HG03097 (cell line): Measurements from ENCODE around the gene USF1.

Source experiments
- ATAC-seq: cut with Tn5 transposase; IDR thresholded peaks from one replicate; pipeline ENCODE4 v1.9.1; 2021; ENCODE audit not compliant: unreplicated experiment, low FRiP score

The USF1 gene, protein sequence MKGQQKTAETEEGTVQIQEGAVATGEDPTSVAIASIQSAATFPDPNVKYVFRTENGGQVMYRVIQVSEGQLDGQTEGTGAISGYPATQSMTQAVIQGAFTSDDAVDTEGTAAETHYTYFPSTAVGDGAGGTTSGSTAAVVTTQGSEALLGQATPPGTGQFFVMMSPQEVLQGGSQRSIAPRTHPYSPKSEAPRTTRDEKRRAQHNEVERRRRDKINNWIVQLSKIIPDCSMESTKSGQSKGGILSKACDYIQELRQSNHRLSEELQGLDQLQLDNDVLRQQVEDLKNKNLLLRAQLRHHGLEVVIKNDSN

DNA sequence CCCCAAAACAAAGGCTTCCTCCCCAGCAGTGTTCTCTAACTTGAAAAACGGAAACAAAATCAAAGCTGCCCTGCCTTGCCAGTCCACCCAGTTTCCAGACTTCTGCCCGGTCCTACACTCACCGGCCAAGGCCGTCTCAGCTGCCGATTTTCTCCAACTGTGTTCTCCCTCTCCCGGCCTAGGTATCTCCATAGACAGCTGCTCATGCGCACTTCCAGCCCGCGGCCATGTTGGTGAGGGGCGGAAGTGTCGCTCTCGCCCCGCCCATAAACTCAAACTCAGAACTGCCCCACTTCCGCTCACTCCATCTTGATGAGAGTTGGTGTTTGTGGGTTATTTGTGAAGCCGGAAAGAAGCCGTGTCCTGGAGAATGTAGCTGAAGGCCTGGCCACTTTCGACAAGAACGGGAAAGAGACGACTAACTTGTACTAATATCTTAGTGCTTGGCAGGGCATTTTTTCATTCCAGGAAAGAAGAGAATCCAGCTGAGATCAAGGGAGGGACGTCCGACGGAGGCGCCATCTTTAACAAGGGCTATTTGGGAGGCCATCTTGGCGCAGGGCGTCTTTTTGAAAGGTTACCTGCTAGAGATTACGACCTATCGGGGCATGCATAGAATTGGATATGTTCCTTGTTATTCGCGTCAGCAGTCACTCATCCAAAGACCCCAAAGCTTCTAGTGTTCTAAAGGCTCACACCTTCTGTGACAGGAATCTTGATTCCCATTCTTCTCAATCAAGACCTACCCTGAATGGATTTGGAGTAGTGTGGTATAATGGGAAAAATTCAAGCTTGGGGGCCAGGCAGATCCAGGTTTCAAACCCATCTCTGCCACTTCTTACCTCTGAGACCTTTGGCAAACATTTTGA lies at the start of gene USF1:
Gene USF1, minus strand, starts transcription at position 242 of the 869 bp plus-strand sequence. CDS start 2,702 bp downstream, outside the sequence.
- ATAC-seq = peak; percentile 58

DNA sequence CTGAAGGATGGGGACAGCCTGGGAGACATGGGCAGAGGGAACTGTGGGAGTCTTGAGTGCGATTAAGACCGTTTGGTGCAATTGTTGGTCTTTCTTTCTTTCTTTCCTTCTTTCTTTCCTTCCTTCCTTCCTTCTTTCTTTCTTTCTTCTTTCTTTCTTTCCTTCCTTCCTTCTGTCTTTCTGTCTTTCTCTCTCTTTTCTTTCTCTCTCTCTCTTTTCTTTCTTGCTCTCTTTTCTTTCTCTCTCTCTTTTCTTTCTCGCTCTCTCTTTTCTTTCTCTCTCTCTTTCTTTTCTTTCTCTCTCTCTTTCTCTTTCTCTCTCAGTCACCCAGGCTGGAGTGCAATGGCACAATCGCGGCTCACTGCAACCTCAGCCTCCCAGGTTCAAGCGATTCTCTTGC lies 49.5 kb upstream of the USF1 start:
- no peak for ATAC-seq

DNA sequence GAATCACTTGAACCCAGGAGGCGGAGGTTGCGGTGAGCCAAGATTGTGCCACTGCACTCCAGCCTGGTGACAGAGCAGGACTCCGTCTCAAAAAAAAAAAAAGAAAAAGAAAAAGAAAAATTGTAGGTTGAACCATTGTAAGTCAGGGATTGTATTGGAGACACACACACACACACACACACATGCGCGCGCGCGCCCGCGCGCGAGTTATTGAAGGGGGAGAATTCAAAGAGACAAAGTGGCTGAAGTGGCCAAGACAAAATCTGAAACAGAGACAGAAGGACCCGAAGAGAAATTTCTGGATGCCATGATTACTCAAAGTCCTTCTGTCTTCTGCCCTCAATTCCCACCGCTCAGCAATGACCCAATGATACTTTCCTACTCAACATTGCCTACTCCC lies 48.7 kb upstream of the USF1 start:
- ATAC-seq = no peak

DNA sequence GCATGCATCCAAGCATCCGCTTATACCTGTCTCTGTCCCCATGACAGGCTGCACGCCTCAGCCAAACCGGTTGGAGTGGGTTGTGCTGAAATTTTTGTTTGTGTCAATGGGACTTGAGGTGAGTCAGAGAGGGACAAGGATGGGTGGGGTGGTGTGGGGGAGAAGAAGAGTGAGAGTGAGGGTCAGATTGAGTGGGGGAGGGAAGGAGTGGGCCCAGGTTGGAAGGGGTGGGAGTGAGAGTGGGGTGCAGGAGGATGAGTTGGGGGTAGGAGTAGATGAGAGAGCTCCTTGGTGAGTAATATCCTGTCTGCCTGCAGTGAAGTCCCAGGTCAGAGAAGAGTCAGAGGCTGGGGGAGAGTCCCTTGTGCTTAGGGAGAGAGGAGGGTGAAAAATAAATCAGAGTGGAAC lies 46.8 kb upstream of the USF1 start:
- no peak for ATAC-seq

DNA sequence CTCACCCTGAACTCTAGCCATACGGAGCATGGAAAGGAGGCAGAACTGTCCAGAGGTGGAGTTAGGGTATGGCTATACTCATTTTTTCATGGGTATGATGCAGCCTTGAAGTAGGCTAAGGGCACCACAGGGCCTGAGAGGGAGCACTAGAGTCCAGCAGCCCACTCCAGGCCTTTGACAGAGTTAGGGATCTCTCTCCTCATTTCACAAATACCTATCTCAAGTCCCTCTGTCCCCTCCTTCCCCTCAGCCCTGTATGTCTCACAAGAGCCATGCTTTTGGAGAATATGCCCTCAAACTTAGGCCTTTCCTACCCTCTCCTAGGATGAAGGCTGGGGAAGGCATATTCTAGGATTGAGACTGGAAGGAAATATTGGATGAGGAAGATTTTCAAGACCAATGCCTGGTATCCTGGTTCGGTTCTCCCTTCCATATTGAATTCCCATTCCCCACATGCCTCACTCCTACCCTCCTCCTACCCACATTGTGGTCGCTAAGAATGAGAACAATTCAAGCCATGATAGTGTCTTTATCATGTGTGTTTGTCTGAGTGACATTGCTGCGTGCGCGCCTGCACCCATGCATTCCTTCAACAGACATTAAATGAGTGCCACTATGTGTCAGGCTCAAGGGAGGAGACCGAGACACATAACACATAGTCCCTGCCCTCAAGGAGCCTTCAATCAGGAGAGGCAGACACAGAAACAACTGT lies 46.2 kb upstream of the USF1 start:
- no peak for ATAC-seq

DNA sequence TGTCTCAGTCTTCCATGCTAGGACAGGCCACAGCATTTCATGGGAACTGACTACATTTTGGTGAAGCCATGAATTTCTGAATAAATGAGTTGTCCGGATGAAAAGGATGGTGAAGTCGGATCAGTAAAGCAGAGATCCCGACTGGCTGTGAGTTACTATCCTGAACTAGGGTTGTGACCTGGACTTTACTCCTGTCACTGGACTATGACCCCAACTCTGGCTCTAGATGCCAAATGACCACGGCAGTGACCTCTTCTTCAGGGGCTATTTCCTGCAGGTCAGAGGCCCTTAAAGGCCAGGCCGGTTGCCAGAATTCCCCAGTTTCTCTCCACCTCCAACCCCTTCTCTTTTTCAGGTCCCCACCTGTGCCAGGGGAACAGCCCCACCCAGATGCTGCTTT lies 45.3 kb upstream of the USF1 start:
- ATAC-seq = no peak

DNA sequence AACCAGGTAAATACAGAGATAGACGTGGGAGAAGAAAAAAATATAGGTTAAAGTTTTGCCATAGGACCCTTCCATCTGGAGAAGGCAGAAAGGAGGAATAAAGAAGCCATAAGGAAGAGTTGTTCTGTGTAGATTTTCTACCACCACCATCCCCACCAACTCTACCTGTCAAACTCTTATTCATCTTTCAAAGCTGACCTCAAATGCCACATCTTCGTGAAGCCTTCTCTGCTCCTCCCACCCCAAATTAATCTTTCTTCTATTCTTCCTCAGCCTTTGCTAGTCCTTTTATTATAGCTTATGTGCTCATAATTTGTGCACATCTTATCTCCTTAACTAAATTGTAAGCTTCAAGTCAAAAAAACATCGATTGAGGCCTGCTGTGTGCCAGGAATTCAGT lies 44.8 kb upstream of the USF1 start:
- ATAC-seq = no peak

DNA sequence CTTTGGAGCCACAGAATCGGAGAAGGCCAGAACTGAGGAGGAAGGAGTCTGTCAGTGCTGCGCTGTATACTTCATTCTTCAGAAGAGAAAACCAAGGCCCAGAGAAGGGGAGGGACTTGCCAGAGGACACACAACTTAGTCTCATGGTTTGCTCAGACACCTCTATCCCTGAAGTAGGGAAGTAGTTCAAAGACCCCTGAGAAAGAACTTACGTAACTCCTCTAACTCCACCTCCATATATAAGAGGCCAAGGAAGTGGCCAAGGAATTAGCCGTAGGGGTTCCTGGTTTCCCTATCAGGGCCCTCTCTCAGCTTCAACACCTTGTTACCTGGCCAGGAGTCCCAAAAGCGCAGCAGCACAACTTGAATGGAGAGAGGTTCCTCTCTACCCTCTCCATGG lies 44.2 kb upstream of the USF1 start:
- no peak for ATAC-seq

DNA sequence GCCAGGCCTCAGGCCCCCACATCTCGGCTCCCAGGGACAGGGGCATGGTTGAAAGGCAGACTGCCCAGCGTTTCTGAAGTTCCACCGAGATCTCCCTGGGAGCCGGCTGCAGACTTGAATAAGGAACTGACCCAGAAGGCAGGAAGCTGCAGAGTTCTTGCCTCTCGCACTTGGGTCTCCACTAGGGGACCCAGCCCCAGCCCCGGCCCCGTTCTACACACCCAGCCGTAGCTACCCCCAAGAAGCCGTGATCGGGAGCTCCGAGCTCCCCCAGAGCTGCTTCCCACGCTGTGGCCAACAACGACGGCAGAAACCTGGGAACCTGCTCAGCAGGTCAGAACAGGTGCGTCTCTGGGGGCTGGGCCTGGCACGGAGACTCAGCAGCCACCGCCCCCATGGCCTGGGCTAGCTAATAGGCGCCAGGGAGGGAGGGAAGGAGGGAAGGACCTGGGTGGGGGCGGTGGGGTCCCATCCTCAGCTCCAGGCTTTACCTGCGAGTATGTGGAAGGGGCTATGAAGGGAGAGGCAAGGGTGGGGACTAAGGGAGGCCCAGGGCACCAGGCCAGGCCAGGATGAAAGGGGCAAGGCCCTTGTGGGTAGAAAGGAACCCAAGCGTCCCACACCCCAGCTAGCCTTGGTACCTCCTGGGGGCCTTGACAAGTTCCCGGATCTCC lies 43.6 kb upstream of the USF1 start, which contains the start of gene NECTIN4:
Gene NECTIN4, minus strand, starts transcription at position 308 of the 674 bp plus-strand sequence. Its CDS starts 262 bp downstream, at position 46.
- ATAC-seq = no peak

DNA sequence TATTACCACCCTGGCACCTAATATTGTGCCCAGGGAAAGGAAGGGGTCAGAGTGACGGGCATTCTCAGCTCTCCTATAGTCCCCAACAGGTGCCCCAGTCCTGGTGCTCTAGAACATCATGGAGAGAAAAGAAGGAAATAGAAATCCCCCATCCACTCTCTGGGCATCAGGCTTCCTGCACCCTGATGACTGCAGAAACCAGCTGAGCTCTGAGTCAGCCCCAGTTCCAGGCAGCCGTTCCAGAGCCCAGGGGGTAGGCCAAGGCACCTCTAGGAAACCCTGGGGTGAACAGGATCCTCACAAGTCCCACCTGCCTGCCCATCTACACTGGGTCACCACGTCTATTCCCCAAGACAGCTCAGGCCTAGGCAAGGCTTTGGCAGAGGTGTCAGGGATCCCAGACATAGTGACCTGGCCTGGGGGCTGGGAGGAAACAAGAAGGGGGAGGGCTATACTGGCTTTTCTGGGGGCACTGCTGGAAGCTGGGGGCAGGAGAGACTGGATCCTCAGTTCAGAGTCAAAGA lies 42.9 kb upstream of the USF1 start:
- no peak for ATAC-seq

DNA sequence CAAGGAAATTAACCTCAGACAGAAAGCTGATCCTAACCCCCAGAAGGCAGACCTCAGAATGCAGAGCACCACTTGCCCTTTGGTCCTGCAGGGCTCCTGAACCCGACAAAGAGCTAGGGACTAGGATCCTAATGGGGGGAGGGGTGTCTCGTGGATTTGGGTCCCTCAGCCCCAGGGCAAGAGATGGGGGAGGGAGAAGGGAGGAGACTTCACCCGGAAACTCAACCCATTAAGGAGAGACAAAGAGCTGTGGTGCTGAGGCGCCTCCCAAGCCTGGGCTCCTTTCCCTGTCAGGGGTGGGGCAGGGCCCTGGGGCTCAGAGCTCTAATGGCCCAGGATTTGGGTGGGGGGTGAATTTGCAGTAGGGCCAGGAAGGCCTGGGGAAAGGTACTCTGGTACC lies 40.7 kb upstream of the USF1 start:
- no peak for ATAC-seq

DNA sequence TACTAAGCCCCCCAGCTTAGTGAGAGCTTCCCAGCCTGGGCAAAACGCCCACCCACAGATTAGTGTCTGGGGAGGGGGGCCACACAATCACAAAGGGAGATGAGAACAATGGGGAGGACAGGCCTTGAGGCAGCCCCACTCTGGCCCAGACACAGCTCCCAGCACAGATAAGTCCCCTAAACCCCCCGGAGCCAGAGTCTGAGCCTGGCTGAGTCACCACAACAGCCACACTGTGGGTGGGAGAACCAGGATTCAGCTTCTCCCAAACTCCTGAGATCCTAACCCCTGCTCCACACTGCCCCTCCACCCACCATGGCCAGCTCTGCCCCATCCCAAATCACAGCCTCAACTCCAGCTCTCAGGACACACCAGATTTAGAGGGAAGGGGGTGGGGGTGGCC lies 39.4 kb upstream of the USF1 start:
- ATAC-seq = no peak

DNA sequence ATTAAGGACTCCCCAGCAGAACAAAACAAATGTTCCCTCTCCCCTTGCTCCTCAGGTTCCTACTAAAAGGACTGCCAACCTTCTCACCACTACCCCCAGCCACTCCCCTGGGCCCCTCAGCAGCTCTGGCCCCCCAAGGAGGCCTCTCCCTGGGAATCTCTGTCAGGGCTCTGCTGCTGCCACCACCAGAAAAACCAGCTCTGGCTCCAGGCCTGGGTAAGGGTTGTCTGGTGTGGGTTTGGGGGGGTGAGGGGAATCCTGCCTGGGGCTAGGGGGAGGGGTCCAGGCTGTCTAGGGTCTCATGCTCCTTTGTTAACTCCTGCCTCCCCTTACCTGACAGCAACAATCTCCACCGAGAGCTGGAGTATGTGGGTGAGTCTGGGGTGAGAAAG lies 38.8 kb upstream of the USF1 start:
- no peak for ATAC-seq

DNA sequence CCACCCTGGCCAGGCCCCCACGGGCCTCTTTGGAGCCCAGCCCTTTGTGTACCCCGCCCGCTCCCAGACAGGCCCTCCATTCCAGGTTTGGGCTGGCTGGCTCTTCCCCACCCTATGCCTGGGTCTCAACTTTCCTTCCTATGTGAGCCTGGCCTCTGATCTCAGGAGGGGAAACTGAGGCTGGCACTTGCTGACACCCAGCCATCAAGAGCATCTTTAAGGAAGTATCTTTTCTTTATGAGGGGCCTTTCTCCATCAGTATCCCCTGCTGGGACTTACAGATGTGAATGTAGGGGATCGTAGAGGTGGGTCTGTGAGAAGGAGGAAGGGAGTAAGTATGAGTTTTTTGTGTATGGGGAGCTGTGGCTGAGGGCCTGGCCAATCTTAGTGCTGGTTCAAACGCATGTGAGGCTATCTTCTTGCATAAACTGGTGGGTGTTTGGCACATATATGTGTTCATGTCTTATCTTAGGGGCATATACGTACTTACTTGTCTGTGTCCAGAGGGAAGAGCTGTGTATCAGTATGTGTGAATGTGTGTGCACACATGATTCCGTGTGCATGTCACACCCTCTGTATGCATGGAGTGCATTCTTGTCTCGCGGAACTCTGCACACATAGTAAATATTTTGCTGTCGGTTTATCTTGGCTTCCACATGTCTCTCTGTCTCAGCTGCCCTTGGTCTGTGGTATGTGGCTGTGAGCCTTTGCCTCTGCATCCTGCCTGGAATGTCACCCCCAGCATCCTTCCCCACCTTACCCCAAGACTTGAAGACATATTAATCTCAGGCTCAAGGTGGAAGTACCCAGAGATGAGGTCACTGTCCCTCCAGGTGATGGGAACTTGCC lies 38.2 kb upstream of the USF1 start:
- no peak for ATAC-seq

DNA sequence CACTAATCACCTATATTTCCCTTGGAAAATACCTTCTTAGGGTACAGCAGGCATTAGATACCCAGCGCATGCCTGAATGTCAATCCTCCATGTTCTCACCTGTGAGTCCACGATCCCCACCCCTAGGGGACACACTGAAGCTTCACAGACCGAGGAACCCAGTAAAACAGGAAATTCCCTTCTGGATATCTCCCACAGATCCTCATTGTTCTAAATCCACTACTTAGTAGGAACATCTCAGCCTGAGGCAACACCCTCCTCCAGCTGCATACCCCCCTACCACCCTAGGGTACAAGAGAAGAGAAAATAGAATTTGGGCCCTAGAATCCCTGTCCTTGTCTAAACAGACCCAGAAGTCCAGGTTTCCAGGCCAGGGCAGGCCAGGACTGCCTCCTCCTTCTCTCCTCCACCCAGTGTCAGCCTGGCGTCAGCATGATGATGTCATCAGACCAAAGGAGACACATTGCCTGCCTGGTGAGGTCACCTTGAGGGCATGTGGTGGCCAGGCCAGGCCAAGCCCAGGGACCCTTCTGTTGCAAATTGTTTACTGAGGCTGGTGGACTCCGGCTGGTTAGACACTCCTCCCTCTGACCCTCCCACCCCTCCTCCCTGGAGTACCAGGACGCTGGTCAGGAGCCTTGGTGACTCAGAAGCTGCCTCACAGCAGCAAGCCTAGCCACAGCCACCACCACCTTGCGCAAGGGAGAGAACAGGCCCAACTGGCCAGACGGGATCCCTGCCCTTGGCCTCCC lies 37.4 kb upstream of the USF1 start:
- ATAC-seq = no peak

DNA sequence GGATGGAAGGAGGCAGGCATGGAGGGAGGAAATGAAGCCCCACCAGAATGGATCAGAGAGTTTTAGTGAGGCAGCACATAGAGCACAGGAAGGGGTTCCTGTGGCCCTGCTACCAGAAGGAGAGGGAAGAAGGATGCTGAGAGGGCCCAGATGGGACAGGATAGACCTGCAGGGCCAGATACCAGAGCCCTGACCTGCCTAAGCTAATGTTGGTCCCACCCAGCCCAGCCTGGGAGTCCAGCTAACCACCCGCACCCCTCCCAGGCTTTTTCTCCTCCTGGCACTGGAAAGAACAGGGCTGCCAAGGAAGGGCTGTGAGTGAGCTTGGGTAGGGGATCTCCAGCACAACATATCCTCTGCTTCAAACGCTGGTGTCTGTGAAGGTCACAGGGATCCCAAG lies 36.7 kb upstream of the USF1 start:
- no peak for ATAC-seq

DNA sequence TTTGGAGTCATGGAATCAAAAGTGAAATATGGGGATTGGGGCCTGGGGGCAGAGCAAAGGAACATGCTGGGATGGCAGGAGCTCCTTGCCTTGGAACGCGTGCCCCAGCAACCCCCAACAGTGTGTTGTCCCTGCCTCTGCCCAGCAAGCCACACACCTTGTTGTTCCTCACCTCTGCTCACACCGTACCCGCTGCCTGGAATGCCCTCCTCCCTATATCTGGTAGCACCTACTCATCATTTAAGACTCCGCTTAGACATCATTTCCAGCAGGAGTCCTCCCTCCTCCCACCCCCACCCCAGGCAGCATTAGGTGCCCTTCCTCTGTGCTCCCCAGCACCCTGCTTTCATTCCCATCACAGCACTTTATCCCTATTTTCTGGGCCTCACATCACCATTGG lies 35.7 kb upstream of the USF1 start:
- ATAC-seq = no peak

DNA sequence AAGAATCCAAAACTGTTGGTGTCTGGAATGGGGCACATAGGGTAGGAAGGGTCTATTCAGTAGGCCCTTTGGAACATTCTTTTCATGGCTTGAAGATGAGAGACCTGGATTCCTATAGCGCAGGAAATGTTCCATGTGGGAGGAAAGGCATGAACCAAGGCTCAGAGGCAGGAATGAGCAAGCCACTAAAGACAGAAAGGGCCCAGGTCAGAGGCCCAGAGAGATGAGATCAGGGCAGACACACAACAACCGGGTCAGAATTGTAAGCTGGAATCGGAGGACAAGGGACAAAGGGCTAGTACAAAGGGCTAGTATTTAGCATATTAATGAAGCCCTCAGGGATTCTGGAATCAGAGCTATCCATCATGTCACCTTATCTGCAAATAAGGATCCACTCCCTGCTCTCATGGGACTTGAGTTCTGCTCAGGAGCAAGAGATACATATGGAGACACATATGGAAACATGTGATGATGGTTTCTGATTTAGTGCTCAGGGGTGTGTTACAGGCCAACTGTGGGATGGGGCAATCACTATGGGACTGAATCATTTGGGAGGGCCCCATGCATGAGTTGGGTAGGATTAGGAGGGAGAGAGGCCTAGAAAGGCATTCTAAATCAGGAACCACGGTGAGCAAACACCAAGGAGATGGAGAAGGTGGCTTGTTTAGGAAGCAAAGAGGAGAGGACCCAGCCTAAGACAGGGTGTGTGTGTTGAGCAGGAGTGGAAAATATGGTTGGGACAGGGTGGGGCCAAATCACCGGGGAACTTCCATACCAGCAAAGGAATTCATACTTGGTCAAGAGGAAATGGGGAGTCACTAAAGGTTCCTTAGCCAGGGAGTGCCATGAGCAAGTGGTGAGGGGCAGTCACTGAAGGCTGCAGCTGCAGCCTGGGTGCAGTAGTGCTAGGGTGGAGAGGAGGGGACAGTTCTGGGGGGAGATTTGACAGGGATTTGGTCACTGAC lies 34.9 kb upstream of the USF1 start:
- no peak for ATAC-seq
